ELF-1 (cell line): Measurements from ENCODE around the gene ABCC3.
A peak's percentile ranks its signal among the peaks of the same experiment; 100 is the strongest.

Experiments used
- DNase-seq: peaks from one replicate; pipeline ENCODE4 v3.0.0-alpha.2; 2016; ENCODE audit warnings: low read depth, low spot score

The ABCC3 gene, protein sequence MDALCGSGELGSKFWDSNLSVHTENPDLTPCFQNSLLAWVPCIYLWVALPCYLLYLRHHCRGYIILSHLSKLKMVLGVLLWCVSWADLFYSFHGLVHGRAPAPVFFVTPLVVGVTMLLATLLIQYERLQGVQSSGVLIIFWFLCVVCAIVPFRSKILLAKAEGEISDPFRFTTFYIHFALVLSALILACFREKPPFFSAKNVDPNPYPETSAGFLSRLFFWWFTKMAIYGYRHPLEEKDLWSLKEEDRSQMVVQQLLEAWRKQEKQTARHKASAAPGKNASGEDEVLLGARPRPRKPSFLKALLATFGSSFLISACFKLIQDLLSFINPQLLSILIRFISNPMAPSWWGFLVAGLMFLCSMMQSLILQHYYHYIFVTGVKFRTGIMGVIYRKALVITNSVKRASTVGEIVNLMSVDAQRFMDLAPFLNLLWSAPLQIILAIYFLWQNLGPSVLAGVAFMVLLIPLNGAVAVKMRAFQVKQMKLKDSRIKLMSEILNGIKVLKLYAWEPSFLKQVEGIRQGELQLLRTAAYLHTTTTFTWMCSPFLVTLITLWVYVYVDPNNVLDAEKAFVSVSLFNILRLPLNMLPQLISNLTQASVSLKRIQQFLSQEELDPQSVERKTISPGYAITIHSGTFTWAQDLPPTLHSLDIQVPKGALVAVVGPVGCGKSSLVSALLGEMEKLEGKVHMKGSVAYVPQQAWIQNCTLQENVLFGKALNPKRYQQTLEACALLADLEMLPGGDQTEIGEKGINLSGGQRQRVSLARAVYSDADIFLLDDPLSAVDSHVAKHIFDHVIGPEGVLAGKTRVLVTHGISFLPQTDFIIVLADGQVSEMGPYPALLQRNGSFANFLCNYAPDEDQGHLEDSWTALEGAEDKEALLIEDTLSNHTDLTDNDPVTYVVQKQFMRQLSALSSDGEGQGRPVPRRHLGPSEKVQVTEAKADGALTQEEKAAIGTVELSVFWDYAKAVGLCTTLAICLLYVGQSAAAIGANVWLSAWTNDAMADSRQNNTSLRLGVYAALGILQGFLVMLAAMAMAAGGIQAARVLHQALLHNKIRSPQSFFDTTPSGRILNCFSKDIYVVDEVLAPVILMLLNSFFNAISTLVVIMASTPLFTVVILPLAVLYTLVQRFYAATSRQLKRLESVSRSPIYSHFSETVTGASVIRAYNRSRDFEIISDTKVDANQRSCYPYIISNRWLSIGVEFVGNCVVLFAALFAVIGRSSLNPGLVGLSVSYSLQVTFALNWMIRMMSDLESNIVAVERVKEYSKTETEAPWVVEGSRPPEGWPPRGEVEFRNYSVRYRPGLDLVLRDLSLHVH (N-terminal part only)

GRCh38 chr17:50634224-50634914 is at the start of gene ABCC3:
TSS of gene ABCC3 (plus strand) at chr17:50634881. CDS start at chr17:50634937, 56 bp downstream.
- no peak for DNase-seq

DNA sequence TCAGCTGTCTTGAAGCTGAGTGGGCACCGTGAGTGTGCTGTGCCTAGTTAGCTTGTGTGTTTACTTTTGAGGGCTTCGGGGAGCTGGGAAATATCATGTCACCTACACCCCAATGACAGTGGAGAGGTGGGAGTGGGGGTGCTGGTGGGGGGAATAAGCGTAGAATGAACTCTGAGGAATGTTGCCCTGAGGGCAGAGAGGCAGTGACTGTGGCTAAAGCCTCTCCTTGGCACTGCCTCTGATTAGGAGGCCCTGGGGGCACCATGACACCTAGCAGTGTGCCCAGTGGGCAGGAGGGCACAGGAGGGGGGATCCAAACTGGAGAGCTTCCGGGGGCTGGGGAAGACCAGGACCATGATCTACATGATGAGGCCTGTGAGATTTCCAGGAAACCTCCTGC is 49.3 kb upstream of the ABCC3 start:
- no peak for DNase-seq

- DNase-seq: no peak
These were observed 48.8 kb upstream of the ABCC3 start for GRCh38 chr17:50585891-50586290.

DNA sequence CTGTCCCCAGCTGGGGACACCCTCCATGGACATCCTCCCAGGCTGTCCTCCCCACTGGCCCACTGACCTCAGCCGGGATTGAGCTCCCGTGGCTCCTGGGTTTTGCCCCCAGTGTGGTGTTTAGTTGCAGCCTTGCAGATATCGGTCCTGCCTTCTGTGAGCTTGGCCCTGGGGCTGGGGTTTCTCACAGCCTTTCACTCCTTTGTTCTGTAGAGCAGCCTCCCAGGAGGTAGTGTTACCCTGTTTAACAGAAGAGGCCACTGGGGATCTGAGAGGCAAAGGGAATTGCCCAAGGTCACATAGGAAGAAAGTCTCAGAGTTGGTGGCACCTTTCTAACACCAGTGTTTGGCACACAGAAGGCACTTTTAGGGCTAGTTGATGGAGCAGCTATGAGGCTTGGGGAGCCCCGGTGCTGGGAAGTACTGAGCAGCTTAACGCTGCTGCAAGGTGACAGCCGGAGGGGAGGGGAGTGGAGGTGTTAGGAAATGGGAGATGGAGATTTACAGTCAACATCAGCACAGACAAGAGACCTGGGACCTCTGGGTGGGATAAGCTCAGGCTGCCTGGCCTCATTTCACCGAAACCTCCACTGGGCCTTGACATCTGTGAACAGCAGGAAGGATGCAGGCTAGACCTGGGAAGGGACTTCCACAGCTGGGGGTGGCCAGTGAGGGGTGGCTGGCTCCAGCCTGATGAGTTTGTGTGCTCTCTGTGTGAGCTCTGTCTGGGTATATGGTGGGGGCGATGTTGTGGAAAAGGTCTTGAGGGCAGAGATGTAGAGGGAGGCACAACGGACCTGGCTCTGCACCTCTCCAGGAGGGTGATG is 48.0 kb upstream of the ABCC3 start:
- peak; percentile 74 for DNase-seq

GRCh38 chr17:50587571-50587970 is 47.1 kb upstream of the ABCC3 start:
- no peak for DNase-seq

GRCh38 chr17:50588391-50589049 is 46.2 kb upstream of the ABCC3 start:
- peak; percentile 63 for DNase-seq

GRCh38 chr17:50589095-50589705 is 45.5 kb upstream of the ABCC3 start:
- DNase-seq: no peak

DNA sequence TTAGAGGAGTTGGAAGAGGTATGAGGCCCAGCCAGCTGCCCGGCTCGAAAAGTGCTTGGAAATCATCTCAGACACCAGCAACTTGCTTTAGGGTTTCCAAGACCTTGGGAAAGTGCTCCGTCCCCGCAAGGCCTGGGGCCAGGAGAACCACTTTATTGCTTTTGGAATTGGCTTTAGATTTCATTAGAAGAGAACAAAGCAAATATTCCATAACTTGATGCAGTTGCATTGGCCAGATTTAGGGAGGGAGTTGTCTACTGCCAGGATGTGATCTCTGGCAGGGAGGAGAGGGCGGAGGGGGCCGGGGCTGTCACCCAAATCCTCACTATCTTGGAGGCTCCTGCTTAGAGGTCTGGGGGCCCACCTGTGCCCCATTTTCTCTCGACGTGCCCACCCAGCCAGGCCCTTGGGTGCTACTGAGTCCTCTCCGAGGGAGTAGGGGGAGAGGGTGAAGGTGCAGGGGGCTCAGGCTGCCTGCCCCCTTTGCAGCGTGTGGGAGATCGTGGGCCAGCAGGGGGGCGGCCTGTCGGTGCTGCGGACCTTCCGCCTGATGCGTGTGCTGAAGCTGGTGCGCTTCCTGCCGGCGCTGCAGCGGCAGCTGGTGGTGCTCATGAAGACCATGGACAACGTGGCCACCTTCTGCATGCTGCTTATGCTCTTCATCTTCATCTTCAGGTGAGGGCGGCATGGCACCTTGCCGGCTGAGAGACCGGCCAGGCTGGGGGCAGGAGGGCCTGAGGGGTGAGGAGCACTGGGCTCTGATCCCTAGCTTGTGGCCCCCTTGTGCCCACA is 43.5 kb upstream of the ABCC3 start:
- no peak for DNase-seq

- peak; percentile 86 for DNase-seq
These were observed 41.4 kb upstream of the ABCC3 start for GRCh38 chr17:50593321-50593720.

GRCh38 chr17:50594128-50594823 is 40.4 kb upstream of the ABCC3 start:
- DNase-seq: no peak

GRCh38 chr17:50594892-50595291 is 39.8 kb upstream of the ABCC3 start:
- DNase-seq: no peak

GRCh38 chr17:50596191-50597037 is 38.3 kb upstream of the ABCC3 start:
- DNase-seq: peak; percentile 66

GRCh38 chr17:50598487-50598886 is 36.2 kb upstream of the ABCC3 start:
- DNase-seq: no peak

DNA sequence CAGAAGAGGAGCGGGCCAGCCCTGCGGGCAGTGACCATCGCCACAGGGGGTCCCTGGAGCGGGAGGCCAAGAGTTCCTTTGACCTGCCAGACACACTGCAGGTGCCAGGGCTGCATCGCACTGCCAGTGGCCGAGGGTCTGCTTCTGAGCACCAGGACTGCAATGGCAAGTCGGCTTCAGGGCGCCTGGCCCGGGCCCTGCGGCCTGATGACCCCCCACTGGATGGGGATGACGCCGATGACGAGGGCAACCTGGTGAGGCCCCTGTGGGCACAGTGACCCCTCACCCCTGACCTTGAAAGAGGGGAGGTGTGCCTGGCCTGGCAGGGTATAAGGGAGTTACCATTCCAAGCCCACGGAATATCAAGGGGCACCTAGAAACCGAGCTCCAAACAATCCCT is 35.1 kb upstream of the ABCC3 start:
- no peak for DNase-seq

GRCh38 chr17:50601823-50602375 is 32.8 kb upstream of the ABCC3 start:
- DNase-seq: no peak

DNA sequence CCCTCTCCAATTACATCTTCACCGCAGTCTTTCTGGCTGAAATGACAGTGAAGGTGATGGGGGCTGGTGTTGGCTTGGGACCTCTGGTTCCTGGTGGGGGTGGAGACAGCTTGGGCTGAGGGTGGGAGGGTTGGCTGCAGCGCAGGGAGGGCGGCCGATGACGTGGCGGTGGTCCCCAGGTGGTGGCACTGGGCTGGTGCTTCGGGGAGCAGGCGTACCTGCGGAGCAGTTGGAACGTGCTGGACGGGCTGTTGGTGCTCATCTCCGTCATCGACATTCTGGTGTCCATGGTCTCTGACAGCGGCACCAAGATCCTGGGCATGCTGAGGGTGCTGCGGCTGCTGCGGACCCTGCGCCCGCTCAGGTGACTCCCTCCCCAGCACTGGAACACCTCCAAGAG is 31.8 kb upstream of the ABCC3 start:
- DNase-seq: no peak

DNA sequence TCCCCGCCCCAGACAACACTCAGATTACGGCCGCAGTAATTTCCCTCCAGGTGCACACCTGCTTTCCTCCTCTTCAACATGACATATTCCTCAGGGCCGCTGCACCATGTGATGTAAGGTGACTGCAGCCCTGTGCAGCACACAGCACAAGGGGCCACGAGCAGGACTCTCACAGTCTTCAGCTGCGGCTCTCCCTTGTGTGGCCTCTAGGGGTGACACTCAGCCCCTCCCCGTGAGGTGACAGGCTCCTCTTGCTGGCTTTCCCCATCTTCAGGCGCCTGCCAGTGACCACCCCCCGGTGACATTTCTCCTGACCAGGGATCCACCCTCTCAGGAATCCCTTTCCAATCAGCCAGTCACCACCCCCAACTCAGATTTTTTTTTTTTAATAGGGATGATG is 31.3 kb upstream of the ABCC3 start:
- no peak for DNase-seq
